ENCODE data around the gene CWC15.
"Not testable (repeated sequence)": the region's sequence is repeated elsewhere in the genome, so short reads cannot be mapped to it uniquely, and the experiment has no call there.

The CWC15 gene

GRCh38 chr11:94973099-94973968, at the start of gene CWC15, which contains the start of gene KDM4D:
Gene CWC15 (minus strand): TSS chr11:94973556. CDS start chr11:94972185, 1,371 bp downstream.
Gene KDM4D (plus strand): TSS chr11:94973709. CDS start chr11:94997373, 23,664 bp downstream.
- peak; percentile 97 for DNase-seq

- not testable (repeated sequence) for DNase-seq
Observed at GRCh38 chr11:95021468-95021867, 48.1 kb upstream of the CWC15 start.

GRCh38 chr11:95016139-95016538, 42.8 kb upstream of the CWC15 start:
- no peak for DNase-seq

- DNase-seq = no peak
Observed at GRCh38 chr11:95014184-95014821, 40.9 kb upstream of the CWC15 start.

GRCh38 chr11:95011376-95011775, 38.0 kb upstream of the CWC15 start:
- DNase-seq = no peak

- DNase-seq = no peak
Observed at GRCh38 chr11:95005642-95006041, 32.3 kb upstream of the CWC15 start.

- no peak for DNase-seq
Observed at GRCh38 chr11:95003716-95004115, 30.4 kb upstream of the CWC15 start.

GRCh38 chr11:94998285-94998684, 24.9 kb upstream of the CWC15 start:
- DNase-seq = no peak

- no peak for DNase-seq
Observed at GRCh38 chr11:94997437-94997836, 24.1 kb upstream of the CWC15 start.

GRCh38 chr11:94993400-94993943, 20.1 kb upstream of the CWC15 start:
- no peak for DNase-seq

- no peak for DNase-seq
Observed at GRCh38 chr11:94988748-94989147, 15.4 kb upstream of the CWC15 start.

GRCh38 chr11:94987378-94987777, 14.0 kb upstream of the CWC15 start:
- no peak for DNase-seq

- DNase-seq = no peak
Observed at GRCh38 chr11:94975599-94975998, 2.2 kb upstream of the CWC15 start.

GRCh38 chr11:94974178-94974577, 822 bp upstream of the CWC15 start:
- no peak for DNase-seq

- peak; percentile 15 for DNase-seq
Observed at GRCh38 chr11:94972700-94973098, 657 bp downstream of the CWC15 start.

- peak; percentile 34 for DNase-seq
Observed at GRCh38 chr11:94968334-94968958, 4.9 kb downstream of the CWC15 start.

GRCh38 chr11:94964934-94965333, 8.4 kb downstream of the CWC15 start:
- no peak for DNase-seq

GRCh38 chr11:94961255-94961654, 12.1 kb downstream of the CWC15 start:
- no peak for DNase-seq

GRCh38 chr11:94960488-94960887, 12.9 kb downstream of the CWC15 start:
- DNase-seq = no peak

- DNase-seq = no peak
Observed at GRCh38 chr11:94959179-94959578, 14.2 kb downstream of the CWC15 start.

GRCh38 chr11:94958121-94958696, 15.1 kb downstream of the CWC15 start:
- no peak for DNase-seq

- DNase-seq = no peak
Observed at GRCh38 chr11:94956963-94957362, 16.4 kb downstream of the CWC15 start.

GRCh38 chr11:94954753-94955152, 18.6 kb downstream of the CWC15 start:
- no peak for DNase-seq

All from suppressor macrophage treated with lipopolysaccharide for 4 hours (primary cell).